Smooth muscle cell (in vitro differentiated cells): ENCODE measurements around the gene SMYD2. TPM values are rescaled to one million over a fixed set of nuclear protein-coding genes. Genes with fewer than 3 reads are reported as not detected.

ENCODE experiments used
- DNase-seq: peaks from one replicate; lab custom pipeline; 2025; ENCODE audit not compliant: unreplicated experiment; lab: John Stamatoyannopoulos, UW
- H2AFZ ChIP-seq: fragments of 200-600 bp; sonication (generic); 2 replicates; pipeline ENCODE4 v1.6.0; 2016; ENCODE audit warnings: antibody characterized with exemption, low read depth, mild to moderate bottlenecking
- H3F3A ChIP-seq: fragments of 200-600 bp; sonication (generic); 2 replicates; pipeline ENCODE4 v1.6.0; 2017; ENCODE audit warnings: antibody characterized with exemption, low read depth
- H3K27ac ChIP-seq: fragments of 200-600 bp; sonication (generic); 2 replicates; pipeline ENCODE4 v1.5.1; 2016; ENCODE audit warnings: low read depth, mild to moderate bottlenecking
- H3K27me3 ChIP-seq: fragments of 200-600 bp; sonication (generic); 2 replicates; pipeline ENCODE4 v1.6.1; 2016; ENCODE audit warnings: low read depth, mild to moderate bottlenecking
- H3K36me3 ChIP-seq: fragments of 200-600 bp; sonication (generic); 2 replicates; pipeline ENCODE4 v1.5.1; 2016; ENCODE audit warnings: low read depth
- H3K4me1 ChIP-seq: fragments of 200-600 bp; sonication (generic); 2 replicates; pipeline ENCODE4 v1.5.1; 2016; ENCODE audit warnings: low read depth
- H3K4me2 ChIP-seq: fragments of 200-600 bp; sonication (generic); 2 replicates; pipeline ENCODE4 v1.6.0; 2016; ENCODE audit warnings: mild to moderate bottlenecking
- H3K4me3 ChIP-seq: fragments of 200-600 bp; sonication (generic); 2 replicates; pipeline ENCODE4 v1.5.1; 2016; ENCODE audit warnings: mild to moderate bottlenecking
- H3K79me2 ChIP-seq: fragments of 200-600 bp; sonication (generic); 2 replicates; pipeline ENCODE4 v1.6.0; 2016; ENCODE audit warnings: low read depth, mild to moderate bottlenecking
- H3K9ac ChIP-seq: fragments of 200-600 bp; sonication (generic); 2 replicates; pipeline ENCODE4 v1.6.0; 2016; ENCODE audit warnings: low read depth
- H3K9me3 ChIP-seq: fragments of 200-600 bp; sonication (generic); replicated peaks from 2 replicates; pipeline ENCODE4 v1.5.1; 2016; ENCODE audit warnings: low read depth
- H4K20me1 ChIP-seq: fragments of 200-600 bp; sonication (generic); 2 replicates; pipeline ENCODE4 v1.6.0; 2016; ENCODE audit warnings: low read depth
- WGBS: methylation state at CpG from one replicate; pipeline ENCODE4 v1.1.7; 2016; ENCODE audit warnings: low lambda C conversion rate; 5-methylcytosine and 5-hydroxymethylcytosine counted together
- polyA plus RNA-seq: library from polyadenylated mRNA; unstranded; fragments of >200 nt; fragmentation: Nextera tagmentation; extraction: Ambion mirVana; gene quantifications from 2 replicates; pipeline ENCODE4 v1.2.1, GENCODE V29; 2016
- total RNA-seq: library from RNA; depleted of rRNA; stranded (reverse); fragments of >200 nt; gene quantifications from 2 replicates; pipeline ENCODE4 v1.2.3, GENCODE V29; 2014
- TF ChIP-seq, protein P1 (sequence below): fragments of 200-600 bp; sonication (generic); IDR thresholded peaks from 2 replicates; pipeline ENCODE4 v1.5.1; 2017; ENCODE audit warnings: borderline replicate concordance, mild to moderate bottlenecking, antibody characterized with exemption; ENCODE audit not compliant: insufficient read depth, poor library complexity, severe bottlenecking

SMYD2 gene
- total and polyA plus RNA-seq, 2 experiments from 2014 or later = 31.1 to 39.7 TPM

DNA sequence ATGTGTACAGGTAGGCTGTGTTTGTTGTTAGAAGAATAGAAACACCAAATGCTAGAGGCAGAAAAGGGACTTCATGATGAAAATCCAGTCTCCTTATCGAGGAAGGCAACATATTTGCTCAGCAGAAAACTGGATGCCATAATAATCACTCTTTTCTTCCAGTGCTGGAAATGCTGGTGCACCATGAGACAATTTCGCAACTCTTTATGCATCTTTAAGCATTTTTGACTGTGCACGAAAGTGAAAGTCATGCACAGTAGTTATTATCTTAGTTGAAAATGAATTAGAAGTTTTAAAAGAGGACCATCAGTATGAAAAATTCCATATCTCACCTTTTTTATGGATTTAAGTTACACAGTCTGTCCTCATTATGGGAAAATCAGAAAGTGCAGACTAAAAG lies 29.1 kb downstream of the SMYD2 start:
- no peak for DNase-seq
- H3K27me3 ChIP-seq = no peaks in the 10 kb centered on the region
- H3K4me3 ChIP-seq = no peak overlapping the region
- H3F3A ChIP-seq = no peaks in the 10 kb centered on the region
- no peaks in the 10 kb centered on the region for H3K9me3 ChIP-seq
- no peak overlapping the region for H3K4me2 ChIP-seq
- WGBS = 83% methylated on average over 3 of the region's 3 CpGs
- no peaks in the 10 kb centered on the region for H3K36me3 ChIP-seq
- no peak overlapping the region for H2AFZ ChIP-seq
- peaks cover 5% of the 10 kb centered on the region for H3K79me2 ChIP-seq
- TF ChIP-seq, protein P1, sequence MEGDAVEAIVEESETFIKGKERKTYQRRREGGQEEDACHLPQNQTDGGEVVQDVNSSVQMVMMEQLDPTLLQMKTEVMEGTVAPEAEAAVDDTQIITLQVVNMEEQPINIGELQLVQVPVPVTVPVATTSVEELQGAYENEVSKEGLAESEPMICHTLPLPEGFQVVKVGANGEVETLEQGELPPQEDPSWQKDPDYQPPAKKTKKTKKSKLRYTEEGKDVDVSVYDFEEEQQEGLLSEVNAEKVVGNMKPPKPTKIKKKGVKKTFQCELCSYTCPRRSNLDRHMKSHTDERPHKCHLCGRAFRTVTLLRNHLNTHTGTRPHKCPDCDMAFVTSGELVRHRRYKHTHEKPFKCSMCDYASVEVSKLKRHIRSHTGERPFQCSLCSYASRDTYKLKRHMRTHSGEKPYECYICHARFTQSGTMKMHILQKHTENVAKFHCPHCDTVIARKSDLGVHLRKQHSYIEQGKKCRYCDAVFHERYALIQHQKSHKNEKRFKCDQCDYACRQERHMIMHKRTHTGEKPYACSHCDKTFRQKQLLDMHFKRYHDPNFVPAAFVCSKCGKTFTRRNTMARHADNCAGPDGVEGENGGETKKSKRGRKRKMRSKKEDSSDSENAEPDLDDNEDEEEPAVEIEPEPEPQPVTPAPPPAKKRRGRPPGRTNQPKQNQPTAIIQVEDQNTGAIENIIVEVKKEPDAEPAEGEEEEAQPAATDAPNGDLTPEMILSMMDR = no peak
- H4K20me1 ChIP-seq = peaks cover 4% of the 10 kb centered on the region
- no peak overlapping the region for H3K27ac ChIP-seq
- H3K9ac ChIP-seq = no peak overlapping the region
- H3K4me1 ChIP-seq = peaks cover 9% of the 10 kb centered on the region

DNA sequence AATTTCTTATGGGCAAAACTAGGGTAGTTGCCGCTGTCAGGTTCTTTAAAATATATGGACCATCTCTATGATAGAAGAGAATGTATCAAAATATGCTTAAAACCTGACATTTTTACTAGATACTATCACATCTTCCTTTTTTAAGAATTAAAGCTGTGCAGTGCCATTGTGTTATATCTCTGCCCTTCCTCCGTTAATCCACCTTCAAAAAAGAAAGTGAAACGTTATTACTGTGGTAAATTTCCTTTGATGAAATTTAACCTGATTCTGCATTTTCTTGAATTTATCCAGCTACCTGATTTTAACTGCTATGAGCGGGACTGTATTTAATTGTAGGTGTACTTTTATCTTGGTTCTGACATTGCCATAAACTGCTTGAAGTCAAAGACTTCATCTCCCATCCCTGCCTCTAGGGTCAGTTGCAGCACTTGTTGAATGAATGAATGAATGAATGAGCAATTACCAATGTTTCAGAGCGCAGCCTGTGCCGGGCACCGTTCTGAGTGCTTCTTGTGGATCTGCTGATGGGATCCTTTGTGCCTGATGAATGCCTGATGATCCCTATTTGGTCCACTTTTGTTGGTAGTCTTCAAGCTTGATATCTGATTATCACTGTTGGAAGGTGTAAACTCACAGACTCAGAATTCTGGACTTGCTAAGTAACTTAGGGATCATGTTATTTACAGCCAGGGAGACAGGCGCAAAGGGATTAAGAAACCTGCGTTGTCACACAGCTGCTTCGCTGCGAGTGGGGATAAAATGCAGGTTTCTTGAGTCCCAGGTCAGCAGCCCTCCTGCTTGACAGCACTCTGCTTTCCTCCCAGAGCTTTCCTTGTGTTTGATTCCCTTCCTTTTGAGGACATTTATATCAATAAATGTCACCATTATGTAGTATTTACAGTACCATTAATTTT lies 30.1 kb downstream of the SMYD2 start:
- no peak overlapping the region for H3K27ac ChIP-seq
- no peak overlapping the region for H3K4me3 ChIP-seq
- no peak overlapping the region for H3K9ac ChIP-seq
- peaks cover 3% of the 10 kb centered on the region for H4K20me1 ChIP-seq
- 82% methylated on average over 11 of the region's 11 CpGs for WGBS
- no peaks in the 10 kb centered on the region for H3K27me3 ChIP-seq
- no peaks in the 10 kb centered on the region for H3K36me3 ChIP-seq
- no peaks in the 10 kb centered on the region for H3K9me3 ChIP-seq
- peaks cover 5% of the 10 kb centered on the region for H3K79me2 ChIP-seq
- TF ChIP-seq, protein P1 = no peak
- H3K4me2 ChIP-seq = no peak overlapping the region
- H2AFZ ChIP-seq = no peak overlapping the region
- no peak for DNase-seq
- no peaks in the 10 kb centered on the region for H3F3A ChIP-seq
- peaks cover 9% of the 10 kb centered on the region for H3K4me1 ChIP-seq

DNA sequence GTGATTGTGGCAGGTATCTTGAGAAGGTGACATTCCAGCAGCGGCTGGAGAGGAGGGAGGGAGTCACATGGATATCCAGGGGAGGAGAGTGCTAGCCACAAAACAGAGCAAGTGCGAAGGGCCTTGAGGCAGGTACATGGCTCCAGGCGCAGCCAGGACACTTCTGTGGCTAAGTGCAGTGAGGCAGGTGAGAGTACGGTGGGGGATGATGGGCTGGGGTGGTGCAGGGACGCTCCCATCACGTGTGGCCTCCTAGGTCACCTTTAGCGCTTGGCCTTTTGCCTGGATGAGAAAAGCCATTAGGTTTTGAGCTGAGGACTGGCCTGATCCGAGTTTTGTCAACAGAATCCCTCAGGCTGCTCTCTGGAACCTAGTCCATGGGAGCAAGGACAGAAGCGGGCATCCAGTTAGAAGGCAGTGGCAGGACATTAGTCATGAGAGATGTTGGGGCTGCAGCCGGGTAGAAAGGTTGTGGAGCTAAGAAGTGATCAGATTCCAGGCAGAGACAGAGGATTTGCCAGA lies 31.6 kb downstream of the SMYD2 start:
- H3K9ac ChIP-seq = no peak overlapping the region
- H3K27ac ChIP-seq = no peak overlapping the region
- no peaks in the 10 kb centered on the region for H3K36me3 ChIP-seq
- H3K9me3 ChIP-seq = no peaks in the 10 kb centered on the region
- H3F3A ChIP-seq = no peaks in the 10 kb centered on the region
- TF ChIP-seq, protein P1 = no peak
- peaks cover 13% of the 10 kb centered on the region for H3K4me1 ChIP-seq
- WGBS = 76% methylated on average over 10 of the region's 10 CpGs
- H2AFZ ChIP-seq = no peak overlapping the region
- peaks cover 5% of the 10 kb centered on the region for H3K79me2 ChIP-seq
- peaks cover 3% of the 10 kb centered on the region for H4K20me1 ChIP-seq
- no peak overlapping the region for H3K4me2 ChIP-seq
- no peak overlapping the region for H3K4me3 ChIP-seq
- no peaks in the 10 kb centered on the region for H3K27me3 ChIP-seq
- no peak for DNase-seq
